Gastrocnemius medialis (tissue), 4 donors: ENCODE measurements around the gene NFU1. TPM values are rescaled to one million over a fixed set of nuclear protein-coding genes. Genes with fewer than 3 reads are reported as not detected.
A peak's percentile ranks its signal among the peaks of the same experiment; 100 is the strongest.

Experiments
- ATAC-seq, 2 donors: fragments of 150-250 bp; one replicate each; pipeline ENCODE4 v1.9.1; 2016
- DNase-seq, 2 donors: peaks; one replicate each; pipeline ENCODE4 v3.0.0-alpha.2; 2019
- H3K27ac ChIP-seq, 4 donors: fragments of 200-600 bp; sonication (generic); 1 replicate in 1 of 4; 2 replicates in 3 of 4; pipeline ENCODE4 v1.5.1; 2016 to 2018; ENCODE audit warnings: mild to moderate bottlenecking in 2 of 4, moderate library complexity in 1 of 4
- H3K27me3 ChIP-seq, 3 donors: fragments of 200-600 bp; sonication (generic) in 2 of 3; 1 replicate in 1 of 3; 2 replicates in 2 of 3; pipeline versions ENCODE4 v1.5.1 to v1.6.0; 2016 to 2019; ENCODE audit warnings: mild to moderate bottlenecking in 1 of 3, moderate library complexity in 1 of 3
- H3K36me3 ChIP-seq, 2 donors: fragments of 200-600 bp; sonication (generic) in 1 of 2; one replicate each; pipeline ENCODE4 v1.5.1; 2017 to 2018
- H3K4me1 ChIP-seq, 2 donors: fragments of 200-600 bp; sonication (generic) in 1 of 2; one replicate each; pipeline ENCODE4 v1.5.1; 2016 to 2017; ENCODE audit warnings: mild to moderate bottlenecking in 2 of 2
- H3K4me3 ChIP-seq, 4 donors: fragments of 200-600 bp; sonication (generic) in 3 of 4; 1 replicate in 1 of 4; 2 replicates in 3 of 4; pipeline ENCODE4 v1.5.1; 2016 to 2019; ENCODE audit warnings: mild to moderate bottlenecking in 2 of 4
- H3K9me3 ChIP-seq, 3 donors: fragments of 200-600 bp; sonication (generic) in 2 of 3; 1 replicate in 1 of 3; 2 replicates in 2 of 3; pipeline ENCODE4 v1.5.1; 2016 to 2019
- POLR2A ChIP-seq, 2 donors: fragments of 450-650 bp; IDR thresholded peaks; one replicate each; pipeline ENCODE4 v1.6.1; 2017; ENCODE audit warnings: antibody characterized with exemption in 2 of 2, mild to moderate bottlenecking in 2 of 2, moderate library complexity in 2 of 2
- in situ Hi-C, 4 donors: fragments of 200-750 bp; cut with MboI; loops; one replicate each; pipeline versions ENCODE4 v1.15.0 to v1.8.0; 2017; ENCODE audit warnings: low sequenced_read_pairs in 4 of 4
- intact Hi-C: fragments of 100-400 bp; cut with DNase I; formaldehyde crosslinking; loops from one replicate; pipeline ENCODE4 v1.15.1; 2023; ENCODE audit warnings: low total_unique reads
- total RNA-seq, 4 donors: library from RNA; depleted of rRNA; stranded (reverse); fragments of >200 nt; gene quantifications; one replicate each; pipeline versions ENCODE4 v1.1.0 to v1.2.3, GENCODE V29; 2016
- TF ChIP-seq, protein P1 (sequence below), 5 experiments: fragments of 450-650 bp in 3 of 5; fragments of 200-600 bp in 2 of 5; sonication (generic) in 2 of 5; IDR thresholded peaks in 4 of 5; conservative IDR thresholded peaks in 1 of 5; 1 replicate in 4 of 5; 2 replicates in 1 of 5; pipeline ENCODE4 v1.5.1; 2016 to 2019; ENCODE audit warnings: antibody characterized with exemption in 5 of 5, mild to moderate bottlenecking in 3 of 5, moderate library complexity in 3 of 5

Gene NFU1
- total RNA-seq, 4 donors from 2014 or later = 41.4 to 73.1 (median 68.1) TPM

DNA sequence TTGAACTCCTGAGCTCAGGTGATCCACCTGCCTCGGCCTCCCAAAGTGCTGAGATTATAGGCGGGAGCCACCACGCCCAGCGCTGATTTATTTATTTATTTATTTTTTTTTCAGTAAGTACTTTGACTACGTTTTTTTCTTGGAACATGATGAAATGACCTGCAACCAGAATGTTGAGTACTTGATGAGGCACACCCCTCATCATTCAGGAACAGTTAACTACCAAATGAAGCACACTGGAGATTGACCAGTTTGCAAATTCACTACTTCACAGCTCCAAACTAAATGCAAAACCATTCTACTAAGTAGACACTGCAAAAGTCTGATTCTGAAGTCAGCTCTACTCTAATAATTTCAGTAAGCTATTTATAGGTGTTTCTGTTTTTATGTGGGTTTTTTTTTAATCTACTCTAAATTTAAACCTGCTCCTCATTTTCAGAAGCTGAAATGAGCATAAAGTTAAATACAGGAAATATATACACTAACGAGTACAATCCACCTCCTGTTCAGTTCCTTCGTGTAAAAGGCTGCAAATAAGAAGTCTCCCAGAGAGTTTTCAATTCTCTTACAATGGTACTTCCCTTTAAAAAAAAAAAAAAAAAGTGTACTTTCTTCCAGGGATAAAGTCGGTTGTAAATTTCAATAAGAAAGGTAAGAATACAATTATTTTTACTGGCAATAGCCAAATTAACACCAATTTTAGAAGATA is 51.6 kb downstream of the NFU1 start:
- Histone ChIP-seq H3K27ac (peak overlapping the region in 2 of 4 donors; percentile 80 to 82), H3K36me3 (no peaks in the 10 kb centered on the region), H3K27me3 (no peaks in the 10 kb centered on the region), H3K4me1 (peaks cover 18 to 21% of the 10 kb centered on the region in 2 donors), H3K4me3 (peak overlapping the region; percentile 70 to 93 (median 81)), H3K9me3 (no peaks in the 10 kb centered on the region)
- ATAC-seq = no peak
- TF ChIP-seq, protein P1, sequence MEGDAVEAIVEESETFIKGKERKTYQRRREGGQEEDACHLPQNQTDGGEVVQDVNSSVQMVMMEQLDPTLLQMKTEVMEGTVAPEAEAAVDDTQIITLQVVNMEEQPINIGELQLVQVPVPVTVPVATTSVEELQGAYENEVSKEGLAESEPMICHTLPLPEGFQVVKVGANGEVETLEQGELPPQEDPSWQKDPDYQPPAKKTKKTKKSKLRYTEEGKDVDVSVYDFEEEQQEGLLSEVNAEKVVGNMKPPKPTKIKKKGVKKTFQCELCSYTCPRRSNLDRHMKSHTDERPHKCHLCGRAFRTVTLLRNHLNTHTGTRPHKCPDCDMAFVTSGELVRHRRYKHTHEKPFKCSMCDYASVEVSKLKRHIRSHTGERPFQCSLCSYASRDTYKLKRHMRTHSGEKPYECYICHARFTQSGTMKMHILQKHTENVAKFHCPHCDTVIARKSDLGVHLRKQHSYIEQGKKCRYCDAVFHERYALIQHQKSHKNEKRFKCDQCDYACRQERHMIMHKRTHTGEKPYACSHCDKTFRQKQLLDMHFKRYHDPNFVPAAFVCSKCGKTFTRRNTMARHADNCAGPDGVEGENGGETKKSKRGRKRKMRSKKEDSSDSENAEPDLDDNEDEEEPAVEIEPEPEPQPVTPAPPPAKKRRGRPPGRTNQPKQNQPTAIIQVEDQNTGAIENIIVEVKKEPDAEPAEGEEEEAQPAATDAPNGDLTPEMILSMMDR (IDR thresholded peaks at IDR 0.05 in 4 of 5, conservative IDR thresholded peaks at IDR 0.05 in 1 of 5) = no peak
- TF ChIP-seq POLR2A (IDR thresholded peaks at IDR 0.05) = no peak
- intact Hi-C loops = loop anchor here (5.0 to 10.0 kb wide), 2 partner anchors 257 to 1131 kb away; partner anchors contain the start of genes AAK1 and PPP3R1
- DNase-seq = no peak
- in situ Hi-C loops = no loop called here

- H3K27ac ChIP-seq = no peak overlapping the region
- intact Hi-C loops = loop anchor here (5.0 to 10.0 kb wide), 2 partner anchors 258 to 1130 kb away; partner anchors contain the start of genes AAK1 and PPP3R1
- no peaks in the 10 kb centered on the region for H3K36me3 ChIP-seq
- in situ Hi-C loops = no loop called here
- peaks cover 18 to 21% of the 10 kb centered on the region in 2 donors for H3K4me1 ChIP-seq
- no peaks in the 10 kb centered on the region for H3K9me3 ChIP-seq
- DNase-seq (no peak), ATAC-seq (no peak)
- no peak for TF ChIP-seq POLR2A (IDR thresholded peaks at IDR 0.05)
- TF ChIP-seq, protein P1 (IDR thresholded peaks at IDR 0.05 in 4 of 5, conservative IDR thresholded peaks at IDR 0.05 in 1 of 5) = no peak
- no peak overlapping the region for H3K4me3 ChIP-seq
- H3K27me3 ChIP-seq = no peaks in the 10 kb centered on the region
Observed at GRCh38 chr2:69384618-69385081, 52.6 kb downstream of the NFU1 start.

DNA sequence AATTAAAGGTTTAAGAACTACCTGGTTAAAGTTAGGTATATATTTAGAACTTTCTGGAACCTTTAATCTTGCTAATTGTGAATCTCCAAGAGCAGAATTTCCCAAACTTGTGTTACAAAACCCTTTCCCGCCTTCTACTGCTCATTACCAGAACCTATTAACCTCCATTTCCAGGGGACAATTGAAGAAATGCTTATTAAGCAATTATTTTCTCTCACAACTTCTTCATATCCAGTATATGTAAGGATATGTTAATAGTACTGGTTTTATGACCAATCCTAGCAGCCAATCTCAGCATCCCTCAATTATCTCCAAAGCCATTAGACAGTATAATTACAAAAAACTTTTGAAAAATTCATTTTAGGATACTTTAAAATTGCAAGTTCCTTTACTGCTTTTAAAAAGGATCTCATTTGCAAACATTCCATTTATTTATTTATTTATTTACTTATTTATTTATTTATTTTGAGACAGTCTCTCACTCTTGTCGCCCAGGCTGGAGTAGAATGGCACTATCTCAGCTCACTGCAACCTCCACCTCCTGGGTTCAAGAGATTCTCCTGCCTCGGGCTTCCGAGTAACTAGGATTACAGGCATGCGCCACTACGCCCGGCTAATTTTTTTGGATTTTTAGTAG is 53.9 kb downstream of the NFU1 start:
- TF ChIP-seq, protein P1 (IDR thresholded peaks at IDR 0.05 in 4 of 5, conservative IDR thresholded peaks at IDR 0.05 in 1 of 5) = no peak
- no peak for TF ChIP-seq POLR2A (IDR thresholded peaks at IDR 0.05)
- H3K4me1 ChIP-seq = peaks cover 18 to 21% of the 10 kb centered on the region in 2 donors
- H3K36me3 ChIP-seq = no peaks in the 10 kb centered on the region
- ATAC-seq = no peak
- no peaks in the 10 kb centered on the region for H3K9me3 ChIP-seq
- in situ Hi-C loops (no loop called here), intact Hi-C loops (loop anchor here (10.0 kb wide), 1 partner anchor 1128 kb away; the partner anchor contains the start of gene PPP3R1)
- H3K4me3 ChIP-seq = no peak overlapping the region
- no peak for DNase-seq
- H3K27ac ChIP-seq = no peak overlapping the region
- H3K27me3 ChIP-seq = no peaks in the 10 kb centered on the region

- H3K36me3 ChIP-seq = no peaks in the 10 kb centered on the region
- peaks cover 15 to 19% of the 10 kb centered on the region in 2 donors for H3K4me1 ChIP-seq
- no peaks in the 10 kb centered on the region for H3K9me3 ChIP-seq
- peak overlapping the region in 1 of 4 donors; percentile 4 for H3K27ac ChIP-seq
- no peak overlapping the region for H3K4me3 ChIP-seq
- intact Hi-C loops (loop anchor here (10.0 kb wide), 1 partner anchor 1128 kb away; the partner anchor contains the start of gene PPP3R1), in situ Hi-C loops (no loop called here)
- ATAC-seq (no peak), DNase-seq (no peak)
- no peaks in the 10 kb centered on the region for H3K27me3 ChIP-seq
- no peak for TF ChIP-seq POLR2A (IDR thresholded peaks at IDR 0.05)
- TF ChIP-seq, protein P1 (IDR thresholded peaks at IDR 0.05 in 4 of 5, conservative IDR thresholded peaks at IDR 0.05 in 1 of 5) = no peak
Observed at GRCh38 chr2:69382547-69382946, 54.7 kb downstream of the NFU1 start.
